GM18909 (cell line): ENCODE measurements around the gene RAB6B.

Experiments used
- ATAC-seq: cut with Tn5 transposase; IDR thresholded peaks from one replicate; pipeline ENCODE4 v1.9.1; 2021; ENCODE audit warnings: mild to moderate bottlenecking; ENCODE audit not compliant: unreplicated experiment, poor library complexity

Gene RAB6B

GRCh38 chr3:133863911-133864310 is 31.8 kb downstream of the RAB6B start:
- no peak for ATAC-seq

- no peak for ATAC-seq
These were observed 33.5 kb downstream of the RAB6B start for GRCh38 chr3:133862161-133862560.

- ATAC-seq, result no peak
These were observed 35.2 kb downstream of the RAB6B start for GRCh38 chr3:133860519-133860918.

GRCh38 chr3:133859381-133860234 is 36.1 kb downstream of the RAB6B start:
- ATAC-seq, result no peak

GRCh38 chr3:133857767-133858166 is 37.9 kb downstream of the RAB6B start:
- no peak for ATAC-seq

GRCh38 chr3:133856316-133856715 is 39.4 kb downstream of the RAB6B start:
- no peak for ATAC-seq

DNA sequence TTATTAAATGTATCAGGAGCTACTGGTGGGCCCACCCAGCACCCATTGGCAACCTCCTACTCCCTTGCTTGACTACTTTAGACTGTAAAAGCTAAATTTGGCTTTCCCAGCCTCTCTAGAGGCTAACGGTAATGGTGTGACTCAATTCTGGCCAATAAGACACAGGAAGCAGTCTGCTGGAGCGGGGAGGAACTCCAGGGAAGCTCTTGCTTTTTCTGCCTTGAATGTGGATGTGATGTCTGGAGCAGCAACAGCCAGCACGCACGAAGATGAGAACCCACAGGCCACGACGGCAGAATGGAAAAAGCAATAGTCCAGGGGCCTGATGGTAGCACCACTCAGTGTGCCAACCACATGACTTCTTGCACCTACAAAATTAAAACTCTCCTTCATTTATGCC is 39.9 kb downstream of the RAB6B start:
- no peak for ATAC-seq

GRCh38 chr3:133855002-133855370 is 40.7 kb downstream of the RAB6B start:
- ATAC-seq, result no peak

GRCh38 chr3:133854264-133855001 is 41.2 kb downstream of the RAB6B start:
- no peak for ATAC-seq

DNA sequence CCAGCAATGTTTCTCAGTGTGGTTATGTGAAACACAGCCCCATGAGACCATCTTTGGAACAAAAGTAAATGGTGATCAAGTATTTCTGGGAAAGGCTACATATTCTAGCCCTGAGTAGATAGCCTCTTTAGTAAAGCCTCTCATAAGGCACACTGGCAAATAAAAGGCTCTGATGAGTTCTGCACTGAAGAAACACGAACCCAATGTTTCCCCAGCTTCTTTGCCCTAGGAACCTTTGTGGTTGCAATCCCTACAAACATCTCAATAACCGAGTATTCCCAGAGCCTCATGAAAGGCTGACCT is 41.8 kb downstream of the RAB6B start:
- no peak for ATAC-seq

DNA sequence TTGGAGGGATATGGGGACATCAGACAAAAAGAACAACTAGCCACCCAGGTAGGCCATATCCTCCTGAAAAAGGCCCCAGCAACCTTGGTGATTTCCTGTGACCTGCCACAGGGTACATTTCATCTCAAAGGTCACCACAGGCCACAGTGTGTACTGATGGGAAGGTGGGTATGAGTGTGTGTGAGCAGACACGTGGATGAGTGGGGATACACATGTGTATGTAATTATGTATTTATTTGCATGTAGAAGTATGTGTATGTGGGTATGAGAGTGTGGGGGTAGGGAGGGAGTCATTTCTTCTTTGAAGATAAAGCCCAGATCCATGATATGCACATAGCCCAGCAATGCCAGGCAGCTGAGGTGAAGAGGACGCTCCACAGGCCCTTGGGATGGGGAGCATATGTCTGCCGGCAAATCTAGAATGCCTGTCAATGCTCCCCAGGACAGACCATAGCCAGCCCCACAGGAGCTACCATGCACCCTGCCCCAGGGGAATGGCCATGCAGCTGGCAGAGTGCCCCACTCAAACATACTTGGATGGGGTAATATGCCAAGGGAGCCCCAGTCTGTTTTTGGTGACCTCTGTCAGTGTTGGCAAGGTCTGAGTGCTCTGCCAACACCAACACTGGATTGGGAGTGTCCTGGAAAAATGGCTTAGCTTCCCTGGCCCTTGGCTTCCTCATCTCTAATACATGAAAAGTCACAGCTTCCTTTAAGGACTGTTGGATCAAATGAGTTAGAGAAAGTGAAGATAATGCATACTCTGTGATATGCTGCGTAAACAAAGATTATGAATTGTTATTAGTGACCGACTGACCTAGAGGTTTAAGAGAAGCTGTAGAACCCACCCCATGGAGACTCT is 42.4 kb downstream of the RAB6B start:
- no peak for ATAC-seq

- ATAC-seq, result no peak
These were observed 43.8 kb downstream of the RAB6B start for GRCh38 chr3:133851931-133852330.

DNA sequence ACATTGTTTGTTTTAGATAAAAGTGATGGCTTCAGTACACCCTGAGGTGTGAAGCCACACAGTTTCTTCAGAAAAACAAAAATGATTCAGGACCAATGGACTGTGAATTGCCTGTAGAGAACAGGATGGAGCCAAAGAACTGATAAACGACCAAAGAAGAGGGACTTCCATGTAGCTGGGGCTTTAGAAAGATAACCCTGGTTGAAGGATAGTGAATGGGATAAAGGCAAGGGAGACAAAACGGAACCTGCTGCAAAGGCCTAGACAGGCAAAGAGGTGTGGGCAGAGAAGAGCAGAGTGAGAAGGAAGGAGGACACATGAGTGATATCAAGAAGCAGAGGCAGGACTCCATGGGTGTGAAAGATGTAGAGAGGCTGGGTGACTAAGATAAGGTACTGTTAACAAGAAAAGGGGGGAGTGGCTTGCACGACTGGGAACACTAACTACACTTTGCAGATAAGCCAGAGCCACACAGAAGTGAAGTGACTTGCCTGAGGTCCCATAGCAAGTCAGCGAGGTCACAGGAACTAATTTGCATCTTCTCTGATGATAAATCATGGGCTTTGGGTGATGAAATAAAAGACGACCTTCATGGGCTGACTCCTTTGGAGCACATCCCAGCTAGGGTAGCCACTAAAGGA is 44.3 kb downstream of the RAB6B start:
- ATAC-seq, result peak; percentile 43

- ATAC-seq, result no peak
These were observed 45.6 kb downstream of the RAB6B start for GRCh38 chr3:133850034-133850433.

- ATAC-seq, result no peak
These were observed 46.3 kb downstream of the RAB6B start for GRCh38 chr3:133849346-133849745.

DNA sequence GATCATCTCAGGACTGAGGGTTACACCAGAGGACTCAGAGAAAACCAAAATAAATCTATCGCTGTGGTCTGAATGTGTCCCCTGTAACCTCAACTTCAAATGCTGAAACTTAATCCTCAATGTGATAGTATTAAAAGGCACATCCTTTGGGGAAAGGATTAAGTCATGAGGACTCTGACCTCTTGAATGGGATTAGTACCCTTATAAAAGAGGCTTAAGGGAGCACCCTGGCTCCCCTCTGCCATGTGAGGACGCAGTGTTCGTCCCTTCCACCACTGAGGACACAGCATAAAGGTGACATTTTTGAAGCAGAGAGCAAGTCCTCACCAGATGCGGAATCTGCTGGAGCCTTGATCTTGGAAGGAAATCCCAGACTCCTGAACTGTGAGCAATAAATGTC is 50.6 kb downstream of the RAB6B start:
- ATAC-seq, result no peak

DNA sequence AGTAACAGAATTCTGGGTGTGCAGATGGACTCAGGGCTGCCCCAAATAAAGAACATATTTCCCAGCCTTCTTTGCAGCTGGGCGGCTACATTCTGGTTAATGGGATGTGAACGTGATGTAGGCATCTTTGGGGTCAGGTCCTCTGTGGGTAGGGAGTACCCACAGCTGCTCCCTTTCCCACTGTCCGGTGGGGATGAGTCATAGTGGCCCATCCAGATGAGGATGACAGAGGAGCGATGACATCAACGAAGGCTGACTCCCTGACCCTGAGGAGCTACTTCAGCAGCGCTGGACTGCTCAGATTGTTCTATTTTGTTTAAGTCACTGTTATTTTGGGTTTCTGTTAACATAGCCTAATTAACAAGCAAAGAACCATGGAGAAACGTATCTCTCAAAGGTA is 52.0 kb downstream of the RAB6B start:
- no peak for ATAC-seq

DNA sequence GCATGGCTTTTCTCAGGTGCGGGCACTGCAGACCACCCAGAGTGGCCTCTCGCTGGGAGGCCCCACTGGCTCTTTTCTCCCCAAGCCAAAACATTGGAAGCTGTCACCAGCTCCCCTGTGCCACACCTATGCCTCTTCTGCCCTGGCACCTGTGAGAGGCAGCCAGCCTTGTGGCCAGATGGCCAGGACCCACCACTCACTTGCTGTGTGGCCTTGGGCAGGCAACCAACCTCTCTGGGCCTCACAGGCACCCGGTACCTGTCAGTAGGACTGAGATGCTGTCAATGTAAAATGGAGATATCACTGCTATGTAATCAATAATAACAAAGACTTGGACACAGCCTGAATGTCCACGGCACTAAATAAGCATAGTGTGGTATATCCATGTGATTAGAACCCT is 53.5 kb downstream of the RAB6B start:
- no peak for ATAC-seq

GRCh38 chr3:133841196-133841595 is 54.5 kb downstream of the RAB6B start:
- ATAC-seq, result no peak

- ATAC-seq, result no peak
These were observed 54.9 kb downstream of the RAB6B start for GRCh38 chr3:133840767-133841166.
